GM23338 (cell line): ENCODE data around the gene CNRIP1. TPM values are rescaled to one million over a fixed set of nuclear protein-coding genes. Genes with fewer than 3 reads are reported as not detected.

Experiments
- ATAC-seq: fragments of 200-7000 bp; cut with Tn5 transposase; 3 replicates; pipeline ENCODE4 v1.9.1; 2020
- DNase-seq: peaks from one replicate; pipeline ENCODE4 v3.0.0-alpha.2; 2015; ENCODE audit warnings: low spot score
- H2AFZ ChIP-seq: fragments of 200-600 bp; sonication (generic); 2 replicates; pipeline ENCODE4 v1.8.0; 2016; ENCODE audit warnings: antibody characterized with exemption, mild to moderate bottlenecking, moderate library complexity
- H3F3A ChIP-seq: fragments of 200-600 bp; sonication (generic); replicated peaks from 2 replicates; pipeline ENCODE4 v1.8.0; 2017; ENCODE audit warnings: antibody characterized with exemption, mixed run types, low read depth
- H3K27ac ChIP-seq: fragments of 200-600 bp; sonication (generic); 2 replicates; pipeline ENCODE4 v1.6.1; 2016; ENCODE audit warnings: low read depth
- H3K27me3 ChIP-seq: fragments of 200-600 bp; sonication (generic); 2 replicates; pipeline ENCODE4 v1.8.0; 2016; ENCODE audit warnings: mild to moderate bottlenecking, mixed run types, moderate library complexity; ENCODE audit not compliant: insufficient read depth
- H3K36me3 ChIP-seq: fragments of 200-600 bp; sonication (generic); 2 replicates; pipeline ENCODE4 v1.8.0; 2016; ENCODE audit warnings: mild to moderate bottlenecking; ENCODE audit not compliant: insufficient read depth
- H3K4me1 ChIP-seq: fragments of 200-600 bp; sonication (generic); 2 replicates; pipeline ENCODE4 v1.8.0; 2016; ENCODE audit warnings: mild to moderate bottlenecking, moderate library complexity; ENCODE audit not compliant: insufficient read depth
- H3K4me2 ChIP-seq: fragments of 200-600 bp; sonication (generic); 2 replicates; pipeline ENCODE4 v1.7.1; 2017; ENCODE audit warnings: mixed run types
- H3K4me3 ChIP-seq: fragments of 200-600 bp; sonication (generic); 2 replicates; pipeline ENCODE4 v1.6.1; 2016; ENCODE audit warnings: mixed run types
- H3K79me2 ChIP-seq: fragments of 200-600 bp; sonication (generic); replicated peaks from 2 replicates; pipeline ENCODE4 v1.8.0; 2017; ENCODE audit warnings: mild to moderate bottlenecking; ENCODE audit not compliant: insufficient read depth
- H3K9me2 ChIP-seq: fragments of 200-600 bp; sonication (generic); 2 replicates; pipeline ENCODE4 v1.8.0; 2017; ENCODE audit not compliant: insufficient read depth
- H4K20me1 ChIP-seq: fragments of 200-600 bp; sonication (generic); replicated peaks from 2 replicates; pipeline ENCODE4 v1.8.0; 2017; ENCODE audit warnings: mild to moderate bottlenecking; ENCODE audit not compliant: insufficient read depth
- H3K27ac Mint-ChIP-seq: 2 replicates; pipeline ENCODE4 v1.8.0; 2020; ENCODE audit warnings: inconsistent platforms, mild to moderate bottlenecking, moderate library complexity, mixed read lengths
- H3K27me3 Mint-ChIP-seq: 3 replicates; pipeline ENCODE4 v1.8.0; 2022; ENCODE audit warnings: low read depth, mild to moderate bottlenecking, moderate library complexity, mixed read lengths, inconsistent platforms; ENCODE audit not compliant: insufficient read depth, poor library complexity
- H3K36me3 Mint-ChIP-seq: 3 replicates; pipeline ENCODE4 v1.8.0; 2021; ENCODE audit warnings: low read depth, mild to moderate bottlenecking, inconsistent platforms, moderate library complexity, mixed read lengths
- H3K4me1 Mint-ChIP-seq: 3 replicates; pipeline ENCODE4 v1.8.0; 2020; ENCODE audit warnings: mild to moderate bottlenecking, inconsistent platforms, mixed read lengths
- H3K4me3 Mint-ChIP-seq: 3 replicates; pipeline ENCODE4 v1.8.0; 2021; ENCODE audit warnings: moderate library complexity, mild to moderate bottlenecking, inconsistent platforms, mixed read lengths
- H3K9me3 Mint-ChIP-seq: 3 replicates; pipeline ENCODE4 v1.8.0; 2020; ENCODE audit warnings: moderate library complexity, mild to moderate bottlenecking, inconsistent platforms, mixed read lengths
- EZH2 ChIP-seq: fragments of 200-600 bp; sonication (generic); IDR thresholded peaks from one replicate; pipeline ENCODE4 v1.8.0; 2017; ENCODE audit warnings: antibody characterized with exemption, mild to moderate bottlenecking, low read depth; ENCODE audit not compliant: unreplicated experiment
- EZH2phosphoT487 ChIP-seq: fragments of 200-600 bp; sonication (generic); IDR thresholded peaks from one replicate; pipeline ENCODE4 v1.8.1; 2018; ENCODE audit warnings: antibody characterized with exemption; ENCODE audit not compliant: unreplicated experiment
- REST ChIP-seq: IDR thresholded peaks from one replicate; pipeline ENCODE4 v1.6.1; 2018; ENCODE audit warnings: antibody characterized with exemption; ENCODE audit not compliant: unreplicated experiment
- STAT1 ChIP-seq: IDR thresholded peaks from one replicate; pipeline ENCODE4 v1.6.1; 2016; ENCODE audit warnings: antibody characterized with exemption; ENCODE audit not compliant: unreplicated experiment
- ZNF331 ChIP-seq: fragments of 250-450 bp; sonication (Bioruptor Pico); IDR thresholded peaks from 2 replicates; pipeline ENCODE4 v1.5.0; 2020; ENCODE audit warnings: low read depth, mild to moderate bottlenecking, moderate library complexity
- ZNF462 ChIP-seq: fragments of 250-450 bp; sonication (Bioruptor Pico); IDR thresholded peaks from 2 replicates; pipeline ENCODE4 v1.5.0; 2020; ENCODE audit warnings: mild to moderate bottlenecking, moderate library complexity
- polyA plus RNA-seq: library from polyadenylated mRNA; unstranded; fragments of >200 nt; fragmentation: Nextera tagmentation; extraction: Ambion mirVana; gene quantifications from 2 replicates; pipeline ENCODE4 v1.2.1, GENCODE V29; 2016
- total RNA-seq: library from RNA; depleted of rRNA; stranded (reverse); fragments of >200 nt; shearing (Covaris generic); gene quantifications from 2 replicates; pipeline ENCODE4 v1.2.3, GENCODE V29; 2014

The CNRIP1 gene
- total and polyA plus RNA-seq, 2 experiments from 2014 or later = 5.9 to 6.9 TPM

DNA sequence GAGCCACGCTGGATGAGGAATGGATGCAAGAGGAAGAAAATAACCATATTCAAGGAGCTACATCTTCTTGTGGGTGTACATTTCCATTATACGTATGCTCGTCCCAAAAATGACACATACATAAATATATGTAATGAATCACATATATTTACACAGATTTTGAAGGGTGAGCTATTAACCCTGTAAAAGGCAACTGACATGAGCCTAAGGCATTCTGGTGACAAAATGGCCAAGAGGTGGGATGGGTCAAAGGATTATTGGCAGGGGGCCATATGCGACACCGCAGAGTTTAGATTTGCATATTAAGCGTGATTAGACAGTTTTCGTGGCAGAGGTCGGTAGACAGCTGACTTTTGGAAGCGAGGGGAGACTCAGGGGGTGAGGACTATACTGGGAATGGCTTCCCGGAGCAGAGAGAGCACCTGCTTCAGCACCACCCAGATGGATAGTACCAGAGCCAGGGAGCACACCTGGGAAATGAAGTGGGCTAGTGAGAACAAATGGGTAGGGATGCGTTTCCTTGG, 431 bp upstream of the CNRIP1 start:
- no peaks in the 10 kb centered on the region for H3K36me3 Mint-ChIP-seq
- ATAC-seq = peak; percentile 75

More for the DNA sequence above, 431 bp upstream of the CNRIP1 start:
- Histone ChIP-seq H3K4me3 (peak overlapping the region; percentile 81), H3K9me2 (no peaks in the 10 kb centered on the region), H3K79me2 (no peaks in the 10 kb centered on the region), H3K36me3 (no peaks in the 10 kb centered on the region), H3K4me2 (peak overlapping the region; percentile 97), H4K20me1 (no peaks in the 10 kb centered on the region), H3F3A (no peaks in the 10 kb centered on the region), H3K27me3 (peaks cover 48% of the 10 kb centered on the region), H3K27ac (no peak overlapping the region), H3K4me1 (peaks cover 8% of the 10 kb centered on the region), H2AFZ (peak overlapping the region; percentile 100)
- Mint-ChIP-seq H3K4me3 (peak overlapping the region; percentile 88), H3K27ac (no peak overlapping the region), H3K9me3 (no peaks in the 10 kb centered on the region), H3K27me3 (peaks cover 37% of the 10 kb centered on the region), H3K4me1 (peaks cover 6% of the 10 kb centered on the region; the same call in 2 of the 3 replicates)
- TF ChIP-seq STAT1 (no peak), ZNF462 (no peak), REST (peak; percentile 90), EZH2 (no peak), ZNF331 (no peak), EZH2phosphoT487 (no peak)
- peak; percentile 87 for DNase-seq
